HG03045 (cell line): ENCODE results near the gene TOMM70.
"Not testable (repeated sequence)": the region's sequence is repeated elsewhere in the genome, so short reads cannot be mapped to it uniquely, and the experiment has no call there.

ENCODE experiments used
- ATAC-seq: cut with Tn5 transposase; IDR thresholded peaks from one replicate; pipeline ENCODE4 v1.9.1; 2021; ENCODE audit warnings: mild to moderate bottlenecking, moderate library complexity; ENCODE audit not compliant: unreplicated experiment

The TOMM70 gene

GRCh38 chr3:100368441-100368840, 32.4 kb downstream of the TOMM70 start:
- ATAC-seq, result no peak

GRCh38 chr3:100366424-100366823, 34.5 kb downstream of the TOMM70 start:
- ATAC-seq, result no peak

- ATAC-seq, result no peak
These were observed 36.5 kb downstream of the TOMM70 start for GRCh38 chr3:100364421-100364820.

GRCh38 chr3:100361897-100362296, 39.0 kb downstream of the TOMM70 start:
- no peak for ATAC-seq

- ATAC-seq, result no peak
These were observed 40.0 kb downstream of the TOMM70 start for GRCh38 chr3:100360757-100361496.

GRCh38 chr3:100359035-100359434, 41.9 kb downstream of the TOMM70 start:
- no peak for ATAC-seq

- no peak for ATAC-seq
These were observed 42.5 kb downstream of the TOMM70 start for GRCh38 chr3:100358413-100358812.

GRCh38 chr3:100354850-100355249, 46.0 kb downstream of the TOMM70 start:
- ATAC-seq, result no peak

GRCh38 chr3:100352296-100353231, 48.3 kb downstream of the TOMM70 start:
- ATAC-seq, result no peak

GRCh38 chr3:100351770-100352169, 49.1 kb downstream of the TOMM70 start:
- not testable (repeated sequence) for ATAC-seq

- no peak for ATAC-seq
These were observed 52.2 kb downstream of the TOMM70 start for GRCh38 chr3:100348727-100349126.

- ATAC-seq, result no peak
These were observed 60.4 kb downstream of the TOMM70 start for GRCh38 chr3:100340527-100340926.

GRCh38 chr3:100339786-100340185, 61.1 kb downstream of the TOMM70 start:
- no peak for ATAC-seq

- ATAC-seq, result no peak
These were observed 62.0 kb downstream of the TOMM70 start for GRCh38 chr3:100338911-100339310.

GRCh38 chr3:100336229-100336628, 64.7 kb downstream of the TOMM70 start:
- ATAC-seq, result not testable (repeated sequence)

GRCh38 chr3:100335434-100335833, 65.5 kb downstream of the TOMM70 start:
- ATAC-seq, result peak; percentile 41

GRCh38 chr3:100334488-100335351, 66.2 kb downstream of the TOMM70 start, which contains the start of gene NIT2:
Gene NIT2, plus strand, starts transcription at chr3:100334757. Its CDS starts 35 bp downstream, at chr3:100334792.
- peak; percentile 95 for ATAC-seq

GRCh38 chr3:100333970-100334487, 66.9 kb downstream of the TOMM70 start:
- ATAC-seq, result peak; percentile 31

GRCh38 chr3:100333051-100333450, 67.8 kb downstream of the TOMM70 start:
- ATAC-seq, result no peak

- ATAC-seq, result no peak
These were observed 69.2 kb downstream of the TOMM70 start for GRCh38 chr3:100331660-100332059.

GRCh38 chr3:100330651-100331050, 70.2 kb downstream of the TOMM70 start:
- ATAC-seq, result no peak
